Measurements from ENCODE around the gene MAP3K4. TPM values are rescaled to one million over a fixed set of nuclear protein-coding genes. Genes with fewer than 3 reads are reported as not detected.

MAP3K4 gene
- total and polyA plus RNA-seq, 2 of the 4 experiments (the other 2 are of a cell fraction): 11.5 to 20.4 TPM

GRCh38 chr6:161117308-161117707, 125.7 kb downstream of the MAP3K4 start:
- no peak overlapping the region for H2BK5ac ChIP-seq (ENCODE audit: low read depth, low read length, poor library complexity, severe bottlenecking)
- ChIA-PET POLR2A (ENCODE audit: unreplicated experiment) (no interaction called here), CTCF (interaction anchor here (0.6 kb wide), 1 partner anchor 11 kb away, joined by 3 read pairs; no protein-coding TSS in a partner anchor)
- no peaks in the 10 kb centered on the region for H3K27me3 ChIP-seq (ENCODE audit: control insufficient read depth, insufficient read depth, low read length)
- H3K9me3 ChIP-seq (ENCODE audit: control insufficient read depth, insufficient read depth, low read length): no peaks in the 10 kb centered on the region
- no peak overlapping the region for H3K4me3 ChIP-seq (ENCODE audit: insufficient read depth, low read depth, low read length)
- H2BK20ac ChIP-seq (ENCODE audit: low read depth, low read length): no peak overlapping the region
- WGBS, 2 experiments (ENCODE audit: extremely low coverage in 2 of 2, insufficient read length in 1 of 2): no CpG with 5 or more reads among the region's 7 CpGs
- no peak overlapping the region for H3K56ac ChIP-seq (ENCODE audit: extremely low read depth, insufficient read depth, low read length)
- H3K18ac ChIP-seq (ENCODE audit: low read depth, low read length): no peak overlapping the region
- dilution Hi-C loops (cut with HindIII; ENCODE audit: low sequenced_read_pairs, unreplicated experiment): no loop called here
- H2BK15ac ChIP-seq (ENCODE audit: low read depth, low read length): no peak overlapping the region
- H2AK9ac ChIP-seq (replicated peaks; ENCODE audit: low read depth, low read length, poor library complexity): no peak overlapping the region
- H4K91ac ChIP-seq (ENCODE audit: insufficient read depth, low read depth, low read length): no peak overlapping the region
- intact Hi-C loops (cut with micrococcal nuclease): no loop called here
- H4K8ac ChIP-seq (ENCODE audit: low read depth in 2 of 2, low read length in 2 of 2): no peak overlapping the region
- H4K5ac ChIP-seq (ENCODE audit: low read depth, low read length): no peak overlapping the region
- ATAC-seq (ENCODE audit: low read depth) (no peak), DNase-seq (no peak)
- no peak for TF ChIP-seq RCOR1 (IDR thresholded peaks at IDR 0.05; ENCODE audit: insufficient replicate concordance, low read length)
- TF ChIP-seq RAD21 (IDR thresholded peaks at IDR 0.05; ENCODE audit: low read length): no peak
- no peak for TF ChIP-seq CEBPB (IDR thresholded peaks at IDR 0.05; ENCODE audit: low read depth, low read length)
- TF ChIP-seq NFE2L2 (IDR thresholded peaks at IDR 0.05; ENCODE audit: low read depth, low read length): no peak
- no peak for TF ChIP-seq POLR2A (IDR thresholded peaks at IDR 0.05; ENCODE audit: low read depth, low read length)
- no peak for TF ChIP-seq MXI1 (IDR thresholded peaks at IDR 0.05; ENCODE audit: borderline replicate concordance, low read depth, low read length)
- TF ChIP-seq SMC3 (IDR thresholded peaks at IDR 0.05; ENCODE audit: low read depth, low read length): no peak
- no peak for TF ChIP-seq CHD1 (IDR thresholded peaks at IDR 0.05; ENCODE audit: low read depth, low read length)
- TF ChIP-seq MAZ (IDR thresholded peaks at IDR 0.05; ENCODE audit: borderline replicate concordance, low read depth, low read length): no peak
- no peak for TF ChIP-seq MAFK (IDR thresholded peaks at IDR 0.05; ENCODE audit: low read depth, low read length)
- no peak for TF ChIP-seq USF2 (IDR thresholded peaks at IDR 0.05; ENCODE audit: low read depth, low read length)
- no peak for TF ChIP-seq FOS (IDR thresholded peaks at IDR 0.05; ENCODE audit: low read depth, low read length)
- no peak for TF ChIP-seq CTCF (conservative IDR thresholded peaks at IDR 0.05; ENCODE audit: low read depth, low read length)
- no peak for TF ChIP-seq ELK1 (IDR thresholded peaks at IDR 0.05; ENCODE audit: borderline replicate concordance, low read depth, low read length)
- TF ChIP-seq BHLHE40 (IDR thresholded peaks at IDR 0.05; ENCODE audit: low read depth, low read length): no peak
- no peak for TF ChIP-seq RFX5 (IDR thresholded peaks at IDR 0.05; ENCODE audit: low read depth, low read length)
- no TSS peak for BruUV-seq (replicated peaks)
- H4K20me1 ChIP-seq (ENCODE audit: insufficient read depth, low read length): no peaks in the 10 kb centered on the region
- no peak overlapping the region for H3K27ac ChIP-seq (ENCODE audit: insufficient read depth, low read length)
- H3K4me2 ChIP-seq (ENCODE audit: low read depth, low read length): no peak overlapping the region
- no peaks in the 10 kb centered on the region for H3K79me1 ChIP-seq (ENCODE audit: low read depth in 1 of 2, low read length in 2 of 2)
- no peaks in the 10 kb centered on the region for H3K9me1 ChIP-seq (ENCODE audit: insufficient read depth, low read length)
- no peaks in the 10 kb centered on the region for H3K4me1 ChIP-seq (ENCODE audit: control insufficient read depth, insufficient read depth, low read length)
- no peak overlapping the region for H3K9ac ChIP-seq (ENCODE audit: low read depth, low read length)
- H3K23ac ChIP-seq (ENCODE audit: low read depth, low read length): no peak overlapping the region
- no peak overlapping the region for H2AK5ac ChIP-seq (ENCODE audit: low read depth, low read length)
- H3K4ac ChIP-seq (ENCODE audit: low read depth, low read length): no peak overlapping the region
- no peak overlapping the region for H2AFZ ChIP-seq (replicated peaks; ENCODE audit: low read length, poor library complexity)
- no peak overlapping the region for H2BK120ac ChIP-seq (ENCODE audit: low read depth, low read length)
- H3K36me3 ChIP-seq (ENCODE audit: control insufficient read depth, insufficient read depth, low read length): peaks cover 23% of the 10 kb centered on the region
- no peak overlapping the region for H3K14ac ChIP-seq (replicated peaks; ENCODE audit: low read depth, low read length)
- in situ Hi-C loops (cut with MboI; ENCODE audit: low sequenced_read_pairs): no loop called here
